Panc1 (cell line): ENCODE results near the gene TMEM106A.

Source experiments
- SIN3A ChIP-seq: IDR thresholded peaks from 2 replicates; pipeline ENCODE4 v1.6.1; 2012; ENCODE audit warnings: low read depth, mild to moderate bottlenecking, low read length, moderate library complexity, borderline replicate concordance; ENCODE audit not compliant: insufficient read depth
- TCF7L2 ChIP-seq: IDR thresholded peaks from 2 replicates; pipeline ENCODE4 v1.6.1; 2011; ENCODE audit warnings: mild to moderate bottlenecking, low read depth, low read length, inconsistent platforms
- TF ChIP-seq, protein P1 (sequence below): fragments of 450-650 bp; IDR thresholded peaks from 2 replicates; pipeline ENCODE4 v1.5.1; 2017; ENCODE audit warnings: mild to moderate bottlenecking
- TF ChIP-seq, protein P2 (sequence below), 2 experiments: IDR thresholded peaks; 2 replicates each; pipeline ENCODE4 v1.6.1; 2011 to 2012; ENCODE audit warnings: low read depth in 2 of 2, control low read depth in 1 of 2, low read length in 1 of 2, mild to moderate bottlenecking in 1 of 2, moderate library complexity in 1 of 2; ENCODE audit not compliant: insufficient read depth in 1 of 2

DNA sequence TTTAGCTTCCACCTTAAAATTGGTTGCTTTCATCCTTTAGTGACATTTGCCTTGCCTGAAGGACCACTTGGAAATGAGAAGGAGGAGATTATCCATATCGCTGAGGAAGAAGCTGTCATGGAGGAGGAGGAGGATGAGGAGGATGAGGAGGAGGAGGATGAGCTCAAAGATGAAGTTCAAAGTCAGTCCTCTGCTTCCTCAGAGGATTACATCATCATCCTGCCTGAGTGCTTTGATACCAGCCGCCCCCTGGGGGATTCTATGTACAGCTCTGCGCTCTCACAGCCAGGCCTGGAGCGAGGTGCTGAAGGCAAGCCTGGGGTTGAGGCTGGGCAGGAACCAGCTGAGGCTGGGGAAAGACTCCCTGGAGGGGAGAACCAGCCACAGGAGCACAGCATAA, 11.5 kb upstream of the TMEM106A start:
- TF ChIP-seq SIN3A: no peak
- TF ChIP-seq, protein P1, sequence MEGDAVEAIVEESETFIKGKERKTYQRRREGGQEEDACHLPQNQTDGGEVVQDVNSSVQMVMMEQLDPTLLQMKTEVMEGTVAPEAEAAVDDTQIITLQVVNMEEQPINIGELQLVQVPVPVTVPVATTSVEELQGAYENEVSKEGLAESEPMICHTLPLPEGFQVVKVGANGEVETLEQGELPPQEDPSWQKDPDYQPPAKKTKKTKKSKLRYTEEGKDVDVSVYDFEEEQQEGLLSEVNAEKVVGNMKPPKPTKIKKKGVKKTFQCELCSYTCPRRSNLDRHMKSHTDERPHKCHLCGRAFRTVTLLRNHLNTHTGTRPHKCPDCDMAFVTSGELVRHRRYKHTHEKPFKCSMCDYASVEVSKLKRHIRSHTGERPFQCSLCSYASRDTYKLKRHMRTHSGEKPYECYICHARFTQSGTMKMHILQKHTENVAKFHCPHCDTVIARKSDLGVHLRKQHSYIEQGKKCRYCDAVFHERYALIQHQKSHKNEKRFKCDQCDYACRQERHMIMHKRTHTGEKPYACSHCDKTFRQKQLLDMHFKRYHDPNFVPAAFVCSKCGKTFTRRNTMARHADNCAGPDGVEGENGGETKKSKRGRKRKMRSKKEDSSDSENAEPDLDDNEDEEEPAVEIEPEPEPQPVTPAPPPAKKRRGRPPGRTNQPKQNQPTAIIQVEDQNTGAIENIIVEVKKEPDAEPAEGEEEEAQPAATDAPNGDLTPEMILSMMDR: no peak
- TF ChIP-seq TCF7L2: no peak
- TF ChIP-seq, protein P2, sequence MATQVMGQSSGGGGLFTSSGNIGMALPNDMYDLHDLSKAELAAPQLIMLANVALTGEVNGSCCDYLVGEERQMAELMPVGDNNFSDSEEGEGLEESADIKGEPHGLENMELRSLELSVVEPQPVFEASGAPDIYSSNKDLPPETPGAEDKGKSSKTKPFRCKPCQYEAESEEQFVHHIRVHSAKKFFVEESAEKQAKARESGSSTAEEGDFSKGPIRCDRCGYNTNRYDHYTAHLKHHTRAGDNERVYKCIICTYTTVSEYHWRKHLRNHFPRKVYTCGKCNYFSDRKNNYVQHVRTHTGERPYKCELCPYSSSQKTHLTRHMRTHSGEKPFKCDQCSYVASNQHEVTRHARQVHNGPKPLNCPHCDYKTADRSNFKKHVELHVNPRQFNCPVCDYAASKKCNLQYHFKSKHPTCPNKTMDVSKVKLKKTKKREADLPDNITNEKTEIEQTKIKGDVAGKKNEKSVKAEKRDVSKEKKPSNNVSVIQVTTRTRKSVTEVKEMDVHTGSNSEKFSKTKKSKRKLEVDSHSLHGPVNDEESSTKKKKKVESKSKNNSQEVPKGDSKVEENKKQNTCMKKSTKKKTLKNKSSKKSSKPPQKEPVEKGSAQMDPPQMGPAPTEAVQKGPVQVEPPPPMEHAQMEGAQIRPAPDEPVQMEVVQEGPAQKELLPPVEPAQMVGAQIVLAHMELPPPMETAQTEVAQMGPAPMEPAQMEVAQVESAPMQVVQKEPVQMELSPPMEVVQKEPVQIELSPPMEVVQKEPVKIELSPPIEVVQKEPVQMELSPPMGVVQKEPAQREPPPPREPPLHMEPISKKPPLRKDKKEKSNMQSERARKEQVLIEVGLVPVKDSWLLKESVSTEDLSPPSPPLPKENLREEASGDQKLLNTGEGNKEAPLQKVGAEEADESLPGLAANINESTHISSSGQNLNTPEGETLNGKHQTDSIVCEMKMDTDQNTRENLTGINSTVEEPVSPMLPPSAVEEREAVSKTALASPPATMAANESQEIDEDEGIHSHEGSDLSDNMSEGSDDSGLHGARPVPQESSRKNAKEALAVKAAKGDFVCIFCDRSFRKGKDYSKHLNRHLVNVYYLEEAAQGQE (IDR thresholded peaks at IDR 0.05; ENCODE audit: insufficient read depth in 1 of 2, low read depth in 2 of 2, low read length in 1 of 2): no peak
